Spleen (tissue), 11 donors: ENCODE data around the gene WSCD2. TPM values are rescaled to one million over a fixed set of nuclear protein-coding genes. Genes with fewer than 3 reads are reported as not detected.

Experiments used
- DNase-seq: peaks from one replicate; pipeline ENCODE4 v3.0.0-alpha.2; 2020
- H3K27ac ChIP-seq, 8 donors: fragments of 200-600 bp; sonication (generic) in 7 of 8; 1 replicate in 4 of 8; 2 replicates in 4 of 8; pipeline versions ENCODE4 v1.5.0 to v1.8.0; 2016 to 2021; ENCODE audit warnings: inconsistent platforms in 4 of 8, mild to moderate bottlenecking in 4 of 8, moderate library complexity in 1 of 8
- H3K27me3 ChIP-seq, 7 donors: fragments of 200-600 bp; sonication (generic) in 6 of 7; replicated peaks in 1 of 7; 1 replicate in 4 of 7; 2 replicates in 3 of 7; pipeline versions ENCODE4 v1.5.0 to v1.8.0; 2016 to 2021; ENCODE audit warnings: inconsistent platforms in 3 of 7, mild to moderate bottlenecking in 1 of 7
- H3K36me3 ChIP-seq, 6 donors: fragments of 200-600 bp; sonication (generic) in 5 of 6; 1 replicate in 4 of 6; 2 replicates in 2 of 6; pipeline versions ENCODE4 v1.5.0 to v1.8.0; 2016 to 2021; ENCODE audit warnings: inconsistent platforms in 2 of 6
- H3K4me1 ChIP-seq, 6 donors: fragments of 200-600 bp; sonication (generic) in 5 of 6; 1 replicate in 3 of 6; 2 replicates in 3 of 6; pipeline versions ENCODE4 v1.5.0 to v1.8.0; 2016 to 2021; ENCODE audit warnings: inconsistent platforms in 3 of 6
- H3K4me3 ChIP-seq, 8 donors: fragments of 200-600 bp; sonication (generic) in 7 of 8; 1 replicate in 4 of 8; 2 replicates in 4 of 8; pipeline versions ENCODE4 v1.5.0 to v1.8.0; 2016 to 2021; ENCODE audit warnings: inconsistent platforms in 4 of 8, mild to moderate bottlenecking in 4 of 8, moderate library complexity in 2 of 8
- H3K9me3 ChIP-seq, 8 donors: fragments of 200-600 bp; sonication (generic) in 7 of 8; 1 replicate in 4 of 8; 2 replicates in 4 of 8; pipeline versions ENCODE4 v1.5.0 to v1.8.0; 2016 to 2021; ENCODE audit warnings: inconsistent platforms in 4 of 8
- POLR2A ChIP-seq, 3 donors: fragments of 450-650 bp; IDR thresholded peaks; one replicate each; pipeline ENCODE4 v1.5.1; 2017; ENCODE audit warnings: antibody characterized with exemption in 3 of 3, mild to moderate bottlenecking in 1 of 3
- POLR2AphosphoS5 ChIP-seq, 3 donors: sonication (generic); formaldehyde crosslinking; IDR thresholded peaks; one replicate each; pipeline ENCODE4 v1.5.1; 2017; ENCODE audit warnings: antibody characterized with exemption in 3 of 3
- WGBS, 5 donors: extraction: QIAGEN DNeasy Blood & Tissue Kit in 3 of 5; methylation state at CpG; one replicate each; pipeline versions ENCODE4 v1.1.5 to v1.1.7; 2013 to 2018; 5-methylcytosine and 5-hydroxymethylcytosine counted together
- intact Hi-C: fragments of 100-400 bp; cut with DNase I; formaldehyde crosslinking; loops from one replicate; pipeline ENCODE4 v1.15.0; 2023; ENCODE audit warnings: low total_unique reads
- polyA plus RNA-seq, 3 donors: library from polyadenylated mRNA; stranded (reverse); fragments of 200-250 nt; gene quantifications; one replicate each; pipeline ENCODE4 v1.2.1, GENCODE V29; 2013
- total RNA-seq, 7 donors: library from RNA; depleted of rRNA in 3 of 7; stranded (reverse); fragments of >200 nt in 3 of 7; fragmentation: NEBNext Ultra II Directional in 4 of 7; extraction: Animal tissue kit (Norgen Biotek cat#: 25700) in 4 of 7; gene quantifications; one replicate each; pipeline versions ENCODE4 v1.1.0 to v1.2.1, GENCODE V29; 2016 to 2021
- TF ChIP-seq, protein P1 (sequence below), 11 experiments: fragments of 200-600 bp in 7 of 11; fragments of 450-650 bp in 4 of 11; sonication (generic) in 4 of 11; IDR thresholded peaks in 8 of 11; conservative IDR thresholded peaks in 3 of 11; 1 replicate in 7 of 11; 2 replicates in 4 of 11; pipeline versions ENCODE4 v1.4.0 to v1.8.0; 2016 to 2021; ENCODE audit warnings: antibody characterized with exemption in 11 of 11, inconsistent platforms in 4 of 11, mild to moderate bottlenecking in 1 of 11
- donor health status: healthy with polysubstance abuse.
- donor health status: DM: no; HTN: no; CAD: no; lungs with moderate emphysema.
- donor health status: DM: no; HTN: no; CAD: no.
- donor health status: Bipolar disorder and iron deficiency.
- donor health status: healthy.
- donor health status: DM: no; HTN: no; CAD: no.
- donor health status: DM: yes; HTN: yes; CAD: no.

WSCD2 gene
- total and polyA plus RNA-seq, 10 donors, result 0.09 to 0.60 (median 0.23) TPM; not detected in 1

DNA sequence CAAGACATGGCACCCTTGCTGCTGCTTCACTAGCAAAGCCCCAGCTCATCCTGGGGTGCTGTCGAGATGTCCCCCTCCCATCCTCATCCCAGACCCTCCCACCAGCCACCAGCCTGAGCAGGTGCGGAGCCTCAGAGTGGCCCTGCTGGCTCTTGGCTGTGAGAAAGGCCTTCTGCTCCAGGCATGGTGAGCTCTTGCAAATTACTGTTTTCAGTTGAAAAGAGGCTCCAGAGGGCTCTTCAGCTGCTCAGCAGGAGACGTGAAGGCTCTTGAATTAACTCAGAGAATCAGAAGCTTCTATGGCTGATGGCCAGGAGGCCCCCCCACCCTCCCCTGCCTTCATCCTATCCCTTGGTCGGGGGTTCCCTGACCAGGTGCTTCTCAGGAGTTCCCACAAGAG is 44.1 kb downstream of the WSCD2 start:
- no peak for TF ChIP-seq POLR2A (IDR thresholded peaks at IDR 0.05)
- TF ChIP-seq, protein P1, sequence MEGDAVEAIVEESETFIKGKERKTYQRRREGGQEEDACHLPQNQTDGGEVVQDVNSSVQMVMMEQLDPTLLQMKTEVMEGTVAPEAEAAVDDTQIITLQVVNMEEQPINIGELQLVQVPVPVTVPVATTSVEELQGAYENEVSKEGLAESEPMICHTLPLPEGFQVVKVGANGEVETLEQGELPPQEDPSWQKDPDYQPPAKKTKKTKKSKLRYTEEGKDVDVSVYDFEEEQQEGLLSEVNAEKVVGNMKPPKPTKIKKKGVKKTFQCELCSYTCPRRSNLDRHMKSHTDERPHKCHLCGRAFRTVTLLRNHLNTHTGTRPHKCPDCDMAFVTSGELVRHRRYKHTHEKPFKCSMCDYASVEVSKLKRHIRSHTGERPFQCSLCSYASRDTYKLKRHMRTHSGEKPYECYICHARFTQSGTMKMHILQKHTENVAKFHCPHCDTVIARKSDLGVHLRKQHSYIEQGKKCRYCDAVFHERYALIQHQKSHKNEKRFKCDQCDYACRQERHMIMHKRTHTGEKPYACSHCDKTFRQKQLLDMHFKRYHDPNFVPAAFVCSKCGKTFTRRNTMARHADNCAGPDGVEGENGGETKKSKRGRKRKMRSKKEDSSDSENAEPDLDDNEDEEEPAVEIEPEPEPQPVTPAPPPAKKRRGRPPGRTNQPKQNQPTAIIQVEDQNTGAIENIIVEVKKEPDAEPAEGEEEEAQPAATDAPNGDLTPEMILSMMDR (IDR thresholded peaks at IDR 0.05 in 8 of 11, conservative IDR thresholded peaks at IDR 0.05 in 3 of 11), result no peak
- TF ChIP-seq POLR2AphosphoS5 (IDR thresholded peaks at IDR 0.05), result no peak
- H3K9me3 ChIP-seq, result peaks cover 0 to 6% (median 0%) of the 10 kb centered on the region in 8 donors
- WGBS, 5 donors, result 41 to 70% (median 56%) methylated on average over 2 to 4 of the region's 4 CpGs
- intact Hi-C loops, result no loop called here
- H3K4me3 ChIP-seq, result no peak overlapping the region
- no peak overlapping the region for H3K27ac ChIP-seq
- no peaks in the 10 kb centered on the region for H3K4me1 ChIP-seq
- DNase-seq, result no peak
- H3K27me3 ChIP-seq, result peaks cover 0 to 24% (median 0%) of the 10 kb centered on the region in 7 donors
- no peaks in the 10 kb centered on the region for H3K36me3 ChIP-seq

DNA sequence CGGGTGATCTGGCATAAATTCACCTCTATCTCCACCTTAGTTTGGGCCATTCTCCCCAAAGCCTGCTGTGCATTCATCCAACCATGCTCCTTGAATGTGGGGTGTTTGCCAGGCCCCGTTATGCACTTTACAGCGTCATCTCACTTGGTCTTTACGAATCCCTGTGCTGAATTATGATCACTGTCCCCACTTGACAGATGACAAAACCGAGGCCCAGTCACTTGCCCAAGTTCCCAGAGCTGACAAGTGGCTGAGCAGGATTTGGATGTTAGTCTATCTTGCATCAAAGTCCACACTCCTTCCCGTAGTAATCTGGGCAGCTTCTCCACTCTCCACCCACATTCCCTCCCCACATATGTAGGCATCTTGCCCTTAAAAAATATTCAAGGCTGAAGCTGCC is 44.8 kb downstream of the WSCD2 start:
- no peak for TF ChIP-seq POLR2AphosphoS5 (IDR thresholded peaks at IDR 0.05)
- TF ChIP-seq POLR2A (IDR thresholded peaks at IDR 0.05), result no peak
- TF ChIP-seq, protein P1 (IDR thresholded peaks at IDR 0.05 in 8 of 11, conservative IDR thresholded peaks at IDR 0.05 in 3 of 11), result no peak
- Histone ChIP-seq H3K4me3 (no peak overlapping the region), H3K27me3 (peaks cover 0 to 19% (median 0%) of the 10 kb centered on the region in 7 donors), H3K9me3 (peaks cover 0 to 6% (median 0%) of the 10 kb centered on the region in 8 donors), H3K36me3 (no peaks in the 10 kb centered on the region), H3K27ac (no peak overlapping the region), H3K4me1 (no peaks in the 10 kb centered on the region)
- intact Hi-C loops, result no loop called here
- 65 to 89% (median 74%) methylated on average over 5 to 6 of the region's 6 CpGs for WGBS, 5 donors
- no peak for DNase-seq

DNA sequence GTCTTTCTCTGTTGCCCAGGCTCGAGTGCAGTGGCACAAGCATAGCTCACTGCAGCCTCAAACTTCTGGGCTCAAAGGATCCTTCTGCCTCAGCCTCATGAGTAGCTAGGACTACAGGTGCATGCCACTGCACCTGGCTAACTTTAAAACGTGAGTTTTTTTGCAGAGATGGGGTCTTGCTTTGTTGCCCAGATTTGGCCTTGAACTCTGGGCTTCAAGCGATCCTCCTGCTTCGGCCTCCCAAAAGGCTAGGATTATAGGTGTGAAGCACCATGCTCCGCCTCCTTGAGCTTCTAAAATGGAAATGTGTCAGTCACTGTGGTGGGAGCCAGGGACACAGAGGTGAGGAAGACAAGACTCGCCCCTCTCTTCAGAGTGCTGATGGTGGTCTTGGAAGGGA is 45.6 kb downstream of the WSCD2 start:
- TF ChIP-seq POLR2AphosphoS5 (IDR thresholded peaks at IDR 0.05) (no peak), POLR2A (IDR thresholded peaks at IDR 0.05) (no peak)
- TF ChIP-seq, protein P1 (IDR thresholded peaks at IDR 0.05 in 8 of 11, conservative IDR thresholded peaks at IDR 0.05 in 3 of 11), result no peak
- 72 to 80% (median 76%) methylated on average over 6 of the region's 6 CpGs for WGBS, 5 donors
- DNase-seq, result no peak
- no peaks in the 10 kb centered on the region for H3K36me3 ChIP-seq
- peaks cover 0 to 16% (median 0%) of the 10 kb centered on the region in 7 donors for H3K27me3 ChIP-seq
- no peak overlapping the region for H3K27ac ChIP-seq
- no peak overlapping the region for H3K4me3 ChIP-seq
- intact Hi-C loops, result no loop called here
- H3K9me3 ChIP-seq, result peaks cover 0 to 6% (median 0%) of the 10 kb centered on the region in 8 donors
- H3K4me1 ChIP-seq, result no peaks in the 10 kb centered on the region

DNA sequence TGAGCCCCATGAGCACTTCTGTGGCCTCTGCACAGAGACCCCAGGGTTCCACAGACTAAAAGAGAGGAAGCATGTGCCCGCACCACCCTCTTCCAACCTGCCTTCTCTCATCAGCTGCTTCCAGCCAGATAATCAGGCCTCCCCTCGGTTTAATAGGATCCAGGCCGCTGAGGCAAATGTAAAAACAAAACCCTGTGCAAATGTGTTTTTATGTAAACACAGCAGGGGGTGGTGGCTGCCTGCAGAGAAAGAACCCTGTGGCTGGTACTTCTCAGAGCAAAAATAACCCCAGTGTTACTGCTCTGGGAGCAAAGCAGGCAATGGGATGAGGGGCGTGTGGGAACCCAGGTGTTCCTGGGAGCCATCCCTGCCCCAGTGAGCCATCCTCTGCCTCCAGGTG is 46.2 kb downstream of the WSCD2 start:
- Histone ChIP-seq H3K9me3 (peaks cover 0 to 6% (median 0%) of the 10 kb centered on the region in 8 donors), H3K27me3 (peaks cover 0 to 10% (median 0%) of the 10 kb centered on the region in 7 donors), H3K36me3 (no peaks in the 10 kb centered on the region), H3K4me1 (no peaks in the 10 kb centered on the region), H3K27ac (no peak overlapping the region), H3K4me3 (no peak overlapping the region)
- WGBS, 5 donors, result 38 to 56% (median 42%) methylated on average over 4 of the region's 4 CpGs
- no peak for DNase-seq
- intact Hi-C loops, result no loop called here
- TF ChIP-seq POLR2A (IDR thresholded peaks at IDR 0.05) (no peak), POLR2AphosphoS5 (IDR thresholded peaks at IDR 0.05) (no peak)
- TF ChIP-seq, protein P1 (IDR thresholded peaks at IDR 0.05 in 8 of 11, conservative IDR thresholded peaks at IDR 0.05 in 3 of 11), result no peak
